ENCODE data around the gene ADAMTS1. TPM values are rescaled to one million over a fixed set of nuclear protein-coding genes. Genes with fewer than 3 reads are reported as not detected.

The ADAMTS1 gene
- total and polyA plus RNA-seq, 2 experiments from 2014 or later, result 166 to 211 TPM

GRCh38 chr21:26798856-26799751 is 46.1 kb downstream of the ADAMTS1 start:
- H3K9me2 ChIP-seq (ENCODE audit: insufficient read depth), result no peaks in the 10 kb centered on the region
- H3K36me3 ChIP-seq (ENCODE audit: low read depth), result no peaks in the 10 kb centered on the region
- no peaks in the 10 kb centered on the region for H3K79me2 ChIP-seq (ENCODE audit: insufficient read depth)
- H3K4me2 ChIP-seq (ENCODE audit: unreplicated experiment), result no peak overlapping the region
- 90 to 92% methylated on average over 8 of the region's 8 CpGs for WGBS, 2 experiments (ENCODE audit: low coverage in 1 of 2, low lambda C conversion rate in 2 of 2, missing lambda C conversion rate in 2 of 2)
- no peaks in the 10 kb centered on the region for H4K20me1 ChIP-seq (ENCODE audit: insufficient read depth)
- no peak overlapping the region for H3K9ac ChIP-seq
- H3K4me1 ChIP-seq (ENCODE audit: insufficient read depth), result peaks cover 40% of the 10 kb centered on the region
- no peak for DNase-seq
- no peaks in the 10 kb centered on the region for H3K27me3 ChIP-seq (replicated peaks; ENCODE audit: insufficient read depth)
- no peak overlapping the region for H3K4me3 ChIP-seq
- H3K9me3 ChIP-seq (ENCODE audit: low read depth), result no peaks in the 10 kb centered on the region
- TF ChIP-seq EZH2phosphoT487 (IDR thresholded peaks at IDR 0.05; ENCODE audit: insufficient read depth, low read depth) (no peak), EZH2 (IDR thresholded peaks at IDR 0.05; ENCODE audit: insufficient read depth, poor library complexity, severe bottlenecking) (no peak)
- no peak overlapping the region for H3K27ac ChIP-seq
- in situ Hi-C loops (cut with MboI), result no loop called here
- peaks cover 27% of the 10 kb centered on the region for H3F3A ChIP-seq (ENCODE audit: insufficient read depth)
- H2AFZ ChIP-seq, result no peak overlapping the region

GRCh38 chr21:26797878-26798456 is 47.2 kb downstream of the ADAMTS1 start:
- WGBS, 2 experiments (ENCODE audit: low coverage in 1 of 2, low lambda C conversion rate in 2 of 2, missing lambda C conversion rate in 2 of 2), result 95 to 99% methylated on average over 10 of the region's 10 CpGs
- Histone ChIP-seq H2AFZ (no peak overlapping the region), H3K4me1 (ENCODE audit: insufficient read depth) (peaks cover 40% of the 10 kb centered on the region), H3K27me3 (replicated peaks; ENCODE audit: insufficient read depth) (no peaks in the 10 kb centered on the region), H3K9me3 (ENCODE audit: low read depth) (no peaks in the 10 kb centered on the region), H4K20me1 (ENCODE audit: insufficient read depth) (no peaks in the 10 kb centered on the region), H3F3A (ENCODE audit: insufficient read depth) (peaks cover 27% of the 10 kb centered on the region), H3K27ac (no peak overlapping the region), H3K9me2 (ENCODE audit: insufficient read depth) (no peaks in the 10 kb centered on the region), H3K79me2 (ENCODE audit: insufficient read depth) (no peaks in the 10 kb centered on the region), H3K36me3 (ENCODE audit: low read depth) (no peaks in the 10 kb centered on the region), H3K4me3 (no peak overlapping the region), H3K4me2 (ENCODE audit: unreplicated experiment) (no peak overlapping the region), H3K9ac (no peak overlapping the region)
- TF ChIP-seq EZH2 (IDR thresholded peaks at IDR 0.05; ENCODE audit: insufficient read depth, poor library complexity, severe bottlenecking), result no peak
- TF ChIP-seq EZH2phosphoT487 (IDR thresholded peaks at IDR 0.05; ENCODE audit: insufficient read depth, low read depth), result no peak
- DNase-seq, result no peak
- in situ Hi-C loops (cut with MboI), result no loop called here

- Histone ChIP-seq H3K4me1 (ENCODE audit: insufficient read depth) (peaks cover 21% of the 10 kb centered on the region), H3K79me2 (ENCODE audit: insufficient read depth) (no peaks in the 10 kb centered on the region), H4K20me1 (ENCODE audit: insufficient read depth) (no peaks in the 10 kb centered on the region), H3F3A (ENCODE audit: insufficient read depth) (peaks cover 9% of the 10 kb centered on the region; the same call in 1 of the 2 replicates), H3K27me3 (replicated peaks; ENCODE audit: insufficient read depth) (no peaks in the 10 kb centered on the region), H3K27ac (no peak overlapping the region; the same call in 1 of the 2 replicates), H3K9ac (no peak overlapping the region), H3K4me2 (ENCODE audit: unreplicated experiment) (peak overlapping the region; percentile 32), H3K36me3 (ENCODE audit: low read depth) (no peaks in the 10 kb centered on the region), H3K9me2 (ENCODE audit: insufficient read depth) (no peaks in the 10 kb centered on the region), H3K9me3 (ENCODE audit: low read depth) (no peaks in the 10 kb centered on the region), H3K4me3 (no peak overlapping the region), H2AFZ (peak overlapping the region; percentile 55; the same call in 1 of the 2 replicates)
- peak; percentile 86 for DNase-seq
- TF ChIP-seq EZH2 (IDR thresholded peaks at IDR 0.05; ENCODE audit: insufficient read depth, poor library complexity, severe bottlenecking) (no peak), EZH2phosphoT487 (IDR thresholded peaks at IDR 0.05; ENCODE audit: insufficient read depth, low read depth) (no peak)
- in situ Hi-C loops (cut with MboI), result no loop called here
- 42 to 52% methylated on average over 6 of the region's 6 CpGs for WGBS, 2 experiments (ENCODE audit: low coverage in 1 of 2, low lambda C conversion rate in 2 of 2, missing lambda C conversion rate in 2 of 2)
Observed at GRCh38 chr21:26795866-26796329, 49.3 kb downstream of the ADAMTS1 start.

GRCh38 chr21:26795412-26795805 is 49.8 kb downstream of the ADAMTS1 start:
- no peak overlapping the region for H2AFZ ChIP-seq
- 0 out of 2 replicates have a peak, but pooled peaks cover 8% of the 10 kb centered on the region for H3F3A ChIP-seq (ENCODE audit: insufficient read depth)
- H3K9me3 ChIP-seq (ENCODE audit: low read depth), result no peaks in the 10 kb centered on the region
- H3K4me2 ChIP-seq (ENCODE audit: unreplicated experiment), result no peak overlapping the region
- no peaks in the 10 kb centered on the region for H3K79me2 ChIP-seq (ENCODE audit: insufficient read depth)
- no peaks in the 10 kb centered on the region for H3K36me3 ChIP-seq (ENCODE audit: low read depth)
- H3K9me2 ChIP-seq (ENCODE audit: insufficient read depth), result no peaks in the 10 kb centered on the region
- H4K20me1 ChIP-seq (ENCODE audit: insufficient read depth), result no peaks in the 10 kb centered on the region
- 84 to 87% methylated on average over 10 of the region's 10 CpGs for WGBS, 2 experiments (ENCODE audit: low coverage in 1 of 2, low lambda C conversion rate in 2 of 2, missing lambda C conversion rate in 2 of 2)
- H3K4me3 ChIP-seq, result no peak overlapping the region
- peaks cover 16% of the 10 kb centered on the region for H3K4me1 ChIP-seq (ENCODE audit: insufficient read depth)
- H3K27me3 ChIP-seq (replicated peaks; ENCODE audit: insufficient read depth), result no peaks in the 10 kb centered on the region
- DNase-seq, result no peak
- H3K9ac ChIP-seq, result no peak overlapping the region
- no peak overlapping the region for H3K27ac ChIP-seq
- in situ Hi-C loops (cut with MboI), result no loop called here
- TF ChIP-seq EZH2phosphoT487 (IDR thresholded peaks at IDR 0.05; ENCODE audit: insufficient read depth, low read depth) (no peak), EZH2 (IDR thresholded peaks at IDR 0.05; ENCODE audit: insufficient read depth, poor library complexity, severe bottlenecking) (no peak)
